GM21619 (cell line): Measurements from ENCODE around the gene PPM1M.
"Not testable (repeated sequence)": the region's sequence is repeated elsewhere in the genome, so short reads cannot be mapped to it uniquely, and the experiment has no call there.

Experiments
- ATAC-seq: cut with Tn5 transposase; IDR thresholded peaks from one replicate; pipeline ENCODE4 v1.9.1; 2021; ENCODE audit not compliant: unreplicated experiment

The PPM1M gene

GRCh38 chr3:52277071-52277964, 31.8 kb downstream of the PPM1M start:
- ATAC-seq, result no peak

GRCh38 chr3:52277972-52278509, 32.5 kb downstream of the PPM1M start:
- peak; percentile 63 for ATAC-seq

- ATAC-seq, result peak; percentile 81
Measured at GRCh38 chr3:52278510-52279069, 33.0 kb downstream of the PPM1M start, which contains the start of gene WDR82. WDR82 (minus strand) TSS chr3:52278649; CDS start chr3:52278361, 288 bp downstream.

GRCh38 chr3:52279596-52279995, 34.0 kb downstream of the PPM1M start:
- ATAC-seq, result no peak

GRCh38 chr3:52280050-52280461, 34.5 kb downstream of the PPM1M start:
- no peak for ATAC-seq

GRCh38 chr3:52281981-52282801, 36.6 kb downstream of the PPM1M start:
- ATAC-seq, result no peak

GRCh38 chr3:52283306-52283705, 37.7 kb downstream of the PPM1M start:
- no peak for ATAC-seq

GRCh38 chr3:52284051-52284450, 38.5 kb downstream of the PPM1M start:
- ATAC-seq, result not testable (repeated sequence)

GRCh38 chr3:52286777-52287110, 41.2 kb downstream of the PPM1M start:
- no peak for ATAC-seq

- ATAC-seq, result no peak
Measured at GRCh38 chr3:52288674-52289073, 43.1 kb downstream of the PPM1M start.

- no peak for ATAC-seq
Measured at GRCh38 chr3:52289338-52289746, 43.8 kb downstream of the PPM1M start.

GRCh38 chr3:52289747-52290595, 44.4 kb downstream of the PPM1M start:
- ATAC-seq, result no peak

- no peak for ATAC-seq
Measured at GRCh38 chr3:52290596-52291507, 45.3 kb downstream of the PPM1M start.

- no peak for ATAC-seq
Measured at GRCh38 chr3:52291508-52292181, 46.1 kb downstream of the PPM1M start.

GRCh38 chr3:52292247-52293065, 46.9 kb downstream of the PPM1M start:
- ATAC-seq, result no peak

- no peak for ATAC-seq
Measured at GRCh38 chr3:52293491-52294319, 48.1 kb downstream of the PPM1M start.
